Measurements from ENCODE around the gene SGCD. TPM values are rescaled to one million over a fixed set of nuclear protein-coding genes. Genes with fewer than 3 reads are reported as not detected.

SGCD gene
- total RNA-seq, 1 donor from 2014 or later: 7.5 TPM

- no peaks in the 10 kb centered on the region for H3K36me3 ChIP-seq
- H3K27ac ChIP-seq: no peak overlapping the region
- TF ChIP-seq CTCF (IDR thresholded peaks at IDR 0.05): no peak
- intact Hi-C loops (cut with DNase I): no loop called here
- DNase-seq (no peak), ATAC-seq (no peak)
- no peaks in the 10 kb centered on the region for H3K27me3 ChIP-seq
- no peak overlapping the region for H3K4me3 ChIP-seq
- H3K4me1 ChIP-seq: no peaks in the 10 kb centered on the region
- no peaks in the 10 kb centered on the region for H3K9me3 ChIP-seq
Observed at GRCh38 chr5:156491766-156492165, 164.8 kb downstream of the SGCD start.

- Histone ChIP-seq H3K9me3 (no peaks in the 10 kb centered on the region), H3K4me1 (no peaks in the 10 kb centered on the region), H3K4me3 (no peak overlapping the region), H3K27ac (no peak overlapping the region), H3K36me3 (no peaks in the 10 kb centered on the region), H3K27me3 (no peaks in the 10 kb centered on the region)
- intact Hi-C loops (cut with DNase I): no loop called here
- ATAC-seq (no peak), DNase-seq (no peak)
- TF ChIP-seq CTCF (IDR thresholded peaks at IDR 0.05): no peak
Observed at GRCh38 chr5:156496291-156496690, 169.3 kb downstream of the SGCD start.

GRCh38 chr5:156497804-156498208 lies 170.8 kb downstream of the SGCD start:
- H3K36me3 ChIP-seq: no peaks in the 10 kb centered on the region
- TF ChIP-seq CTCF (IDR thresholded peaks at IDR 0.05): no peak
- DNase-seq (no peak), ATAC-seq (no peak)
- intact Hi-C loops (cut with DNase I): no loop called here
- no peak overlapping the region for H3K27ac ChIP-seq
- no peaks in the 10 kb centered on the region for H3K4me1 ChIP-seq
- no peak overlapping the region for H3K4me3 ChIP-seq
- no peaks in the 10 kb centered on the region for H3K9me3 ChIP-seq
- no peaks in the 10 kb centered on the region for H3K27me3 ChIP-seq

- DNase-seq (no peak), ATAC-seq (no peak)
- no peak overlapping the region for H3K27ac ChIP-seq
- H3K4me3 ChIP-seq: no peak overlapping the region
- no peak for TF ChIP-seq CTCF (IDR thresholded peaks at IDR 0.05)
- no peaks in the 10 kb centered on the region for H3K9me3 ChIP-seq
- H3K27me3 ChIP-seq: no peaks in the 10 kb centered on the region
- no peaks in the 10 kb centered on the region for H3K36me3 ChIP-seq
- intact Hi-C loops (cut with DNase I): no loop called here
- no peaks in the 10 kb centered on the region for H3K4me1 ChIP-seq
Observed at GRCh38 chr5:156498226-156498980, 171.4 kb downstream of the SGCD start.

- no peak overlapping the region for H3K27ac ChIP-seq
- no peak overlapping the region for H3K4me3 ChIP-seq
- H3K9me3 ChIP-seq: no peaks in the 10 kb centered on the region
- H3K27me3 ChIP-seq: no peaks in the 10 kb centered on the region
- no peaks in the 10 kb centered on the region for H3K36me3 ChIP-seq
- no peaks in the 10 kb centered on the region for H3K4me1 ChIP-seq
- intact Hi-C loops (cut with DNase I): no loop called here
- ATAC-seq: no peak
- TF ChIP-seq CTCF (IDR thresholded peaks at IDR 0.05): no peak
- DNase-seq: no peak
Observed at GRCh38 chr5:156500755-156501154, 173.8 kb downstream of the SGCD start.

- no peak for ATAC-seq
Observed at GRCh38 chr5:156505101-156505500, 178.1 kb downstream of the SGCD start.

More at GRCh38 chr5:156505101-156505500, 178.1 kb downstream of the SGCD start:
- H3K27me3 ChIP-seq: no peaks in the 10 kb centered on the region
- intact Hi-C loops (cut with DNase I): no loop called here
- DNase-seq: no peak
- H3K4me1 ChIP-seq: no peaks in the 10 kb centered on the region
- TF ChIP-seq CTCF (IDR thresholded peaks at IDR 0.05): no peak
- H3K36me3 ChIP-seq: no peaks in the 10 kb centered on the region
- H3K27ac ChIP-seq: no peak overlapping the region
- H3K9me3 ChIP-seq: no peaks in the 10 kb centered on the region
- H3K4me3 ChIP-seq: no peak overlapping the region

All from upper lobe of right lung (tissue), 1 donor.